Bronchus fibroblast of lung (primary cell): ENCODE measurements around the gene ZC2HC1B. TPM values are rescaled to one million over a fixed set of nuclear protein-coding genes. Genes with fewer than 3 reads are reported as not detected.

Experiments
- total RNA-seq: library from RNA; depleted of rRNA; stranded (reverse); fragments of >200 nt; gene quantifications from 2 replicates; pipeline ENCODE4 v1.2.3, GENCODE V29; 2015

Gene ZC2HC1B
- not detected in 2 replicates for total RNA-seq

GRCh38 chr6:143864234-143864633, at the start of gene ZC2HC1B:
ZC2HC1B (plus strand) TSS chr6:143864474; CDS start chr6:143864540, 66 bp downstream.

GRCh38 chr6:143842902-143843676, 21.2 kb upstream of the ZC2HC1B start, which contains the start of gene LTV1:
LTV1 (plus strand) TSS chr6:143843338; CDS start chr6:143843478, 140 bp downstream.

Other genes with a start within 250 kb of the ZC2HC1B start
- gene PHACTR2, start 186.5 kb upstream of the ZC2HC1B start, total RNA-seq = 18.5 and 20.8 TPM in 2 replicates
- gene LTV1, start 21.1 kb upstream of the ZC2HC1B start, total RNA-seq = 12.2 and 15.3 TPM in 2 replicates
- gene PLAGL1, start 143.8 kb downstream of the ZC2HC1B start, total RNA-seq = 8.9 and 11.6 TPM in 2 replicates
- 322 and 349 TPM in 2 replicates for gene SF3B5, start 231.1 kb downstream of the ZC2HC1B start, total RNA-seq